ENCODE measurements around the gene SDCCAG8. TPM values are rescaled to one million over a fixed set of nuclear protein-coding genes. Genes with fewer than 3 reads are reported as not detected.

Gene SDCCAG8
- total RNA-seq, 1 donor = 42.7 TPM

- H3K36me3 ChIP-seq (ENCODE audit: insufficient read depth, low read length) = peaks cover 23% of the 10 kb centered on the region
- no peaks in the 10 kb centered on the region for H4K20me1 ChIP-seq (ENCODE audit: insufficient read depth, low read length)
- H3K27ac ChIP-seq (ENCODE audit: low read depth, low read length) = no peak overlapping the region
- no peak for DNase-seq (ENCODE audit: insufficient read length, low spot score, missing footprints)
- TF ChIP-seq, protein P1, sequence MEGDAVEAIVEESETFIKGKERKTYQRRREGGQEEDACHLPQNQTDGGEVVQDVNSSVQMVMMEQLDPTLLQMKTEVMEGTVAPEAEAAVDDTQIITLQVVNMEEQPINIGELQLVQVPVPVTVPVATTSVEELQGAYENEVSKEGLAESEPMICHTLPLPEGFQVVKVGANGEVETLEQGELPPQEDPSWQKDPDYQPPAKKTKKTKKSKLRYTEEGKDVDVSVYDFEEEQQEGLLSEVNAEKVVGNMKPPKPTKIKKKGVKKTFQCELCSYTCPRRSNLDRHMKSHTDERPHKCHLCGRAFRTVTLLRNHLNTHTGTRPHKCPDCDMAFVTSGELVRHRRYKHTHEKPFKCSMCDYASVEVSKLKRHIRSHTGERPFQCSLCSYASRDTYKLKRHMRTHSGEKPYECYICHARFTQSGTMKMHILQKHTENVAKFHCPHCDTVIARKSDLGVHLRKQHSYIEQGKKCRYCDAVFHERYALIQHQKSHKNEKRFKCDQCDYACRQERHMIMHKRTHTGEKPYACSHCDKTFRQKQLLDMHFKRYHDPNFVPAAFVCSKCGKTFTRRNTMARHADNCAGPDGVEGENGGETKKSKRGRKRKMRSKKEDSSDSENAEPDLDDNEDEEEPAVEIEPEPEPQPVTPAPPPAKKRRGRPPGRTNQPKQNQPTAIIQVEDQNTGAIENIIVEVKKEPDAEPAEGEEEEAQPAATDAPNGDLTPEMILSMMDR (IDR thresholded peaks at IDR 0.05; ENCODE audit: extremely low read depth, low read depth, low read length) = no peak
- no peak overlapping the region for H3K4me3 ChIP-seq (ENCODE audit: insufficient read depth, low read length)
- peaks cover 30% of the 10 kb centered on the region for H3K79me2 ChIP-seq (ENCODE audit: insufficient read depth, low read length)
- H3K4me1 ChIP-seq (ENCODE audit: insufficient read depth, low read length) = peaks cover 11% of the 10 kb centered on the region
- no peaks in the 10 kb centered on the region for H3K9me3 ChIP-seq (ENCODE audit: low read depth, low read length)
- no peak overlapping the region for H3K4me2 ChIP-seq (ENCODE audit: insufficient read depth, low read length)
- no peaks in the 10 kb centered on the region for H3K27me3 ChIP-seq (ENCODE audit: insufficient read depth, low read length)
- no peak overlapping the region for H2AFZ ChIP-seq (ENCODE audit: low read length)
Observed at GRCh38 chr1:243280571-243281129, 24.8 kb downstream of the SDCCAG8 start.

DNA sequence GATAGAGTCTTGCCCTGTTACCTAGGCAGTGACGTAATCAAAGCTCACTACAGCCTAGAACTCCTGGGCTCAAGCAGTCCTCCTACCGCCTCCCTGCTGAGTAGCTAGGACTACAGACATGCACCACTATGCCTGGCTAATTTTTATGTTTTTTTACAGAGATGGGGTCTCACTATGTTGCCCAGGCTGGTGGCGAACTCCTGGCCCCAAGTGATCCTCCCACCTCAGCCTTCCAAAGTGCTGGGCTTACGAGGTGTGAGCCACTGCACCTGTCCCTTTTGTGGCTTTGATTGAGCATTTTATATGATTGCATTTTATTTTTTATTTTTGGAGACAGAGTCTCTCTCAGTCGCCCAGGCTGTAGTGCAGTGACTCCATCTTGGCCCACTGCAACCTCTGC lies 25.8 kb downstream of the SDCCAG8 start:
- no peak overlapping the region for H3K4me2 ChIP-seq (ENCODE audit: insufficient read depth, low read length)
- no peak overlapping the region for H3K27ac ChIP-seq (ENCODE audit: low read depth, low read length)
- TF ChIP-seq, protein P1 (IDR thresholded peaks at IDR 0.05; ENCODE audit: extremely low read depth, low read depth, low read length) = no peak
- H3K4me3 ChIP-seq (ENCODE audit: insufficient read depth, low read length) = no peak overlapping the region
- H3K79me2 ChIP-seq (ENCODE audit: insufficient read depth, low read length) = peaks cover 28% of the 10 kb centered on the region
- peaks cover 21% of the 10 kb centered on the region for H3K4me1 ChIP-seq (ENCODE audit: insufficient read depth, low read length)
- H2AFZ ChIP-seq (ENCODE audit: low read length) = no peak overlapping the region
- H3K9me3 ChIP-seq (ENCODE audit: low read depth, low read length) = no peaks in the 10 kb centered on the region
- no peaks in the 10 kb centered on the region for H3K27me3 ChIP-seq (ENCODE audit: insufficient read depth, low read length)
- H4K20me1 ChIP-seq (ENCODE audit: insufficient read depth, low read length) = no peaks in the 10 kb centered on the region
- DNase-seq (ENCODE audit: insufficient read length, low spot score, missing footprints) = no peak
- peaks cover 23% of the 10 kb centered on the region for H3K36me3 ChIP-seq (ENCODE audit: insufficient read depth, low read length)

DNA sequence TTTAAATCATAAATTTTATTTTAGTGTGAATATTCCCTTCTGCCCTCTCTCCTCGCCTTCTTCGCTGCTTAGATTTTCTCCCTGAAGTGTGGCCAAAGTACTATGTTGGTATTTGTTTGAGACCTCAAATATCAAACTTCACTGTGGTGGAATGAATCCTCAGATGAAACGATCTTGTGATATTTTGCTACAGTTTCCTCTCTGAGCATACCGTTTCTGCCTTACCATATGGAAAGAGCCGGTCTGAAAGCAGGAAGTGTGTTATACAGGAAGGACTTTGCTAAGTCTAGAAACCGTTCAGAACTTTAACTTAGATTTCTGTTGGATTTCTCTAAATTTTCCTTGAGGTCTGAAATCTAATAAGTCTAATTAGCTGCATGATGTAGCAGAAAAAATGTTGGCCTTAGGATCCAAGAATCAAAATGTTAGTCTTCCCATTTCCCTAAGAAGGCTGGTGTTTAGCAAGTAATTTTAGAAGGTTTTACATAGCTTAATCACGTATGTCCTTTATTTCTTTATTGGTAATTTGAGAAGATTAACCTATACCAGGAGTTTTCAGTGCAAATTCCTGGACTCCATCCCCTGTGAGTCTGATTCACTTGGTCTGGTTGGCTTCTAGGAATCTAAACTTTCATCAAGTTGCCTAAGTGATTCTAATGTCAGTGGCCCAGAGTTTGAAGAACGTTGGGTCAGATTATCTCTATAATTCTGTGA lies 30.7 kb downstream of the SDCCAG8 start:
- DNase-seq (ENCODE audit: insufficient read length, low spot score, missing footprints) = peak; percentile 58
- peaks cover 24% of the 10 kb centered on the region for H3K79me2 ChIP-seq (ENCODE audit: insufficient read depth, low read length)
- H2AFZ ChIP-seq (ENCODE audit: low read length) = no peak overlapping the region
- no peaks in the 10 kb centered on the region for H3K9me3 ChIP-seq (ENCODE audit: low read depth, low read length)
- TF ChIP-seq, protein P1 (IDR thresholded peaks at IDR 0.05; ENCODE audit: extremely low read depth, low read depth, low read length) = no peak
- H3K4me3 ChIP-seq (ENCODE audit: insufficient read depth, low read length) = no peak overlapping the region
- peaks cover 9% of the 10 kb centered on the region for H3K36me3 ChIP-seq (ENCODE audit: insufficient read depth, low read length)
- peak overlapping the region; percentile 39 for H3K4me2 ChIP-seq (ENCODE audit: insufficient read depth, low read length)
- no peaks in the 10 kb centered on the region for H4K20me1 ChIP-seq (ENCODE audit: insufficient read depth, low read length)
- peaks cover 42% of the 10 kb centered on the region for H3K4me1 ChIP-seq (ENCODE audit: insufficient read depth, low read length)
- H3K27ac ChIP-seq (ENCODE audit: low read depth, low read length) = peak overlapping the region; percentile 77
- no peaks in the 10 kb centered on the region for H3K27me3 ChIP-seq (ENCODE audit: insufficient read depth, low read length)

DNA sequence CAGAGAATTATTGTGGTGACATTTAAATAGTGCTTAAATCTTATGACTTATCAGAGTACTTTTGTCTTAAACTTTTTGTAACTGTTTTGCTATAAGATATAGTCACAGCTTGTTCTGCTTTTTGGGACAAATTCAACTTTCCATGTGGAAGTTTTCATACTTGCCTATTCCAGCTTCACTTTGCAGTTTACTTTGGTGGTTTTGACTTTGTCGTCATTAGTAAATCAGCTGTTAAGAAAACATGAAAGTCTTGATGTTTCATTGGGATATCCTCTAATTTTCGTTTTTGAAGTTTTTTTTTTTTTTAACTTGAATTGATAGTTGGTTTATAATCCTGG lies 31.3 kb downstream of the SDCCAG8 start:
- DNase-seq (ENCODE audit: insufficient read length, low spot score, missing footprints) = no peak
- Histone ChIP-seq H3K79me2 (ENCODE audit: insufficient read depth, low read length) (peaks cover 29% of the 10 kb centered on the region), H3K4me3 (ENCODE audit: insufficient read depth, low read length) (no peak overlapping the region), H3K36me3 (ENCODE audit: insufficient read depth, low read length) (peaks cover 9% of the 10 kb centered on the region), H3K27ac (ENCODE audit: low read depth, low read length) (peak overlapping the region; percentile 77), H3K9me3 (ENCODE audit: low read depth, low read length) (no peaks in the 10 kb centered on the region), H4K20me1 (ENCODE audit: insufficient read depth, low read length) (no peaks in the 10 kb centered on the region), H2AFZ (ENCODE audit: low read length) (no peak overlapping the region), H3K27me3 (ENCODE audit: insufficient read depth, low read length) (no peaks in the 10 kb centered on the region), H3K4me2 (ENCODE audit: insufficient read depth, low read length) (peak overlapping the region; percentile 39), H3K4me1 (ENCODE audit: insufficient read depth, low read length) (peaks cover 44% of the 10 kb centered on the region)
- TF ChIP-seq, protein P1 (IDR thresholded peaks at IDR 0.05; ENCODE audit: extremely low read depth, low read depth, low read length) = no peak
